Cardiac fibroblast (primary cell): Measurements from ENCODE around the gene TATDN3.
A peak's percentile ranks its signal among the peaks of the same experiment; 100 is the strongest.
"Not testable (repeated sequence)": the region's sequence is repeated elsewhere in the genome, so short reads cannot be mapped to it uniquely, and the experiment has no call there.

Experiments used
- DNase-seq, 2 donors: peaks; one replicate each; pipeline versions ENCODE4 v3.0.0 to v3.0.0-alpha.2; 2010; ENCODE audit warnings: low read depth in 2 of 2
- H3K4me3 ChIP-seq, 2 donors: replicated peaks in 1 of 2; 1 replicate in 1 of 2; 2 replicates in 1 of 2; pipeline ENCODE4 v1.5.1; 2011; ENCODE audit warnings: low read depth in 2 of 2, low read length in 2 of 2, mild to moderate bottlenecking in 2 of 2, moderate library complexity in 1 of 2
- CTCF ChIP-seq: IDR thresholded peaks from one replicate; pipeline ENCODE4 v1.5.1; 2011; ENCODE audit warnings: low read depth, mild to moderate bottlenecking, low read length, inconsistent platforms

Gene TATDN3

GRCh38 chr1:212860713-212861581, 69.3 kb downstream of the TATDN3 start:
- DNase-seq, result peak in 1 of 2 donors; percentile 35
- no peak overlapping the region for H3K4me3 ChIP-seq

GRCh38 chr1:212862111-212862690, 70.5 kb downstream of the TATDN3 start:
- H3K4me3 ChIP-seq, result no peak overlapping the region
- no peak for DNase-seq
- TF ChIP-seq CTCF, result no peak

More at GRCh38 chr1:212860713-212861581, 69.3 kb downstream of the TATDN3 start:
- no peak for TF ChIP-seq CTCF

GRCh38 chr1:212863345-212863744, 71.7 kb downstream of the TATDN3 start:
- DNase-seq, H3K4me3 ChIP-seq: not testable (repeated sequence)

- H3K4me3 ChIP-seq, result no peak overlapping the region
- no peak for DNase-seq
- TF ChIP-seq CTCF, result no peak
These were observed 72.5 kb downstream of the TATDN3 start for GRCh38 chr1:212864201-212864600.
